Kidney tubule cell (primary cell): ENCODE measurements around the gene CIAPIN1.
"Not testable (repeated sequence)": the region's sequence is repeated elsewhere in the genome, so short reads cannot be mapped to it uniquely, and the experiment has no call there.

Experiments used
- DNase-seq: peaks from one replicate; pipeline ENCODE4 v3.0.0-alpha.2; 2018; ENCODE audit warnings: low spot score

Gene CIAPIN1

GRCh38 chr16:57440551-57440950 is 6.6 kb downstream of the CIAPIN1 start:
- not testable (repeated sequence) for DNase-seq

GRCh38 chr16:57439947-57440346 is 7.2 kb downstream of the CIAPIN1 start:
- DNase-seq = not testable (repeated sequence)

- no peak for DNase-seq
These were observed 11.3 kb downstream of the CIAPIN1 start for GRCh38 chr16:57435838-57436237.

GRCh38 chr16:57434003-57434402 is 13.2 kb downstream of the CIAPIN1 start:
- no peak for DNase-seq

DNA sequence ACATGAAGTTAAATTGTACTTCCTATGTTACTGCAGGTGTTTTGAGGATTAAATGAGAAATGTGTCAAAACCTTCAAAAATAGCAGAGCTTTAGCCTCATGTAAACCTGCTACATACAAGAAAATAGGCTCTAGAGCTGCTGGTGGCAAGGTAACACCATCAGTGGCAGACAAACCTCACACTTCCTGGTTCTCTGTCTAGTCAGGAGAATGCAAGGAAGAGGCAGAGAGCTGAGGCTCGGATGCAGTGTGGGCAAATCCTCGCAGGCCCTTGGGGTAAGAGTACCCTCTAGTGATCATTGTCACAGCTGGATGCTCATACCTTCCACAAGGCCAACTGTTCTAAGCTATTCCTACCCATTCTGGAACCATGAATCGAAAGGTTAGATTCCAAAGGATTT is 14.2 kb downstream of the CIAPIN1 start:
- DNase-seq = no peak

DNA sequence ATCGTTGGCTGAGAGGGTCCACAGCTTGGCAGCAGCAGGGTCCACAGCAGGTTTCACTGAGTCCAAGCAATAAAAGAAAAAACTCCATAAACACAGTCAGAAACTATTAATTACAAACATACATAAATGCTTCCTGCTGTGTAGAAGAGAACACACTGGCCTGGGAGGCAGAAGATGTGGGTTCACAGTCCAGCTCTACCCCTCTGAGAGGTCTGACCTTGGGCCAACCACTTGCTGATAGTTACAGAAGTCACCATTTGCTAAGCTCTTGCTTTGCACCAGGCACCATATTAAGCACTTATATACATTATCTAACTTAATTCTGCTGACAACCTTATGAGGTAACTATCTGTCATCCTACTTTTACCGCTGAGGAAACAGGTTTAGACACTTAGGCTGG is 14.7 kb downstream of the CIAPIN1 start:
- no peak for DNase-seq

GRCh38 chr16:57430955-57431354 is 16.2 kb downstream of the CIAPIN1 start:
- DNase-seq = no peak

DNA sequence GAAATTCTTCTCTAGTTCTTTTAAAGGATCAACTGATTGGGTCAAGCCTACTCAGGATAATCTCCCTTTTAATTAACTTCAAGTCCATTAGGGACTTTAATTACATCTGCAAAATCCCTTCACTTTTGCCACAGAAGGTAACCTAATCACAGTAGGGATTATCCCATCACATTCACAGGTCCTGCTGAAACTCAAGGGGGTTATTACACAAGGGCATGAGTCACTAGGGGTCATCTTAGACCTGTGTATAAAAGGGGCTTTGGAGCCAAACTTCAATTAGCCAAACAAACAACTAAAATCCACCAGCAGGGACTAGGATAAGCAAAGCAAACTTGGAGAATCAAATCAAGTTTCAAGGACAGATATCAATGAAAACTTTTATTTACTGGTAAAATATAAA is 19.4 kb downstream of the CIAPIN1 start:
- no peak for DNase-seq

DNA sequence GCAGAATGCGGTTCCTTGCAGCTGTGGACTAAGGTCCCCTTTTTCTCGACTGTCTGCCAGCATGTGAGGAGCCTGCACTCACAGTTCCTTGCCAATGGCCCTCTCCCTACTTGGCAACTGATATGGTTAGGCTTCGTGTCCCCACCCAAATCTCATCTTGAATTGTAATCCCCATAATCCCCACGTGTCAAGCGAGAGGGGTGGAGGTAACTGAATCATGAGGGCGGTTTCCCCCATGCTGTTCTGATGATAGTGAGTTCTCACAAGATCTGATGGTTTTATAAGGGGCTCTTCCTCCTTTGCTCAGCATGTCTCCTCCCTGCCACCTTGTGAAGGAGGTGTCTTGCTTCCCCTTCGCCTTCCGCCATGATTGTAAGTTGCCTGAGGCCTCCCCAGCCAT is 19.9 kb downstream of the CIAPIN1 start:
- no peak for DNase-seq

DNA sequence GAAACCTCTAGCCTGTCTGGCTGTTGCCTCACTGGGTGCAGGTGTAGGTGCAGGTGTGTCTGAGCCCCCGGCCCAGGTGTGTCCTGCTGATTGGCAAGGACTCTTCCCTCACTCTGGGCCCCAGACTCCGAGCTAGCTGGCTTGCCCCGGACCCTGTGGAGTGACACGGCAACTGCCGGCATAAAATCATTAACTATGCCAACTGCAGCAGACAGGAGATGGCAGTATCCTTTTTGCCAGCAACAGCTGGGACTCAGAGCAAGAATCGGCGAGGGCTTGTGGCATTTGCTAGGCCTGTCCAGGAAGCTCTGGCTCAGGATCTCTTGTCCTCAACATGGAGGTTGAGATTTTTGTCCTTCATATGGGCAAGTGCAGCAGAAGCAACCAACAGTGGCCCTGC is 20.8 kb downstream of the CIAPIN1 start:
- DNase-seq = no peak

DNA sequence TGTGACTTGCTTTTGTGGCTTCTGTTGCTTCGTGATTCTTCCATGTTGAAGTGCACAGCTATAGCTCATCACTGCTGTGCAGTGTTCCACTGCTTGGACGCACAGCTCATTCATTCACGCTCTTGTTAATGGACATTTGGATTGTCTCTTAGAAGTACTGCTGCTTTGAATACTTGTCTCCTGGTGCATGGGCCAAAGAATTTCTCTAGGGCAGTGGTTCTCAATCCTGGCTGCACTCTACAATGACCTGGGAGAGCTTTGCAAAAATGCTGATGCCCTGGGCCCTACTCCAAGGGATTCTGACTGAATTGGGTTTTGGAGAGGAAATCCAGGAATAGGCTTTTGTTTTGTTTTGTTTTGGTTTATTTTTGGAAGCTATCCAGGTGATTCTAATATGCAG is 22.6 kb downstream of the CIAPIN1 start:
- DNase-seq = no peak

DNA sequence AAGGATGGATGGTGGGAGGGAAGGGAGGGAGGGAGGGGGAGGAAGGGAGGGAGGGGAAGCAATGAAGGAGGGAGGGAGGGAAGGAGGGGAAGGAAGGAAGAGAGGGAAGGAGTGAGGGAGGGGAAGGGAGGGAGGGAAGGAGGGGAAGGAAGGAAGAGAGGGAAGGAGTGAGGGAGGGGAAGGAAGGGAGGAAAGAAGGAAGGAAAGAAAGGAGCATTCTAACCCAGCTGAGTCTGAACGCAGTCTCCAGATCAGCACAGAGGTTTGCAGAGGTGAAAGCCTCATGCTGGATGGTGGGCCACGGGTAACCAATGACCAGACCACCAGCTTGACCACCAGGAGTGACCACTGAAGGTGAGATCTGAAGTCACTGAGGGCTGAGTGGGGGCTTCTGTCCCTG is 24.0 kb downstream of the CIAPIN1 start:
- no peak for DNase-seq

- DNase-seq = peak; percentile 59
These were observed 24.9 kb downstream of the CIAPIN1 start for GRCh38 chr16:57422026-57422944.

GRCh38 chr16:57419506-57419905 is 27.7 kb downstream of the CIAPIN1 start:
- DNase-seq = no peak

DNA sequence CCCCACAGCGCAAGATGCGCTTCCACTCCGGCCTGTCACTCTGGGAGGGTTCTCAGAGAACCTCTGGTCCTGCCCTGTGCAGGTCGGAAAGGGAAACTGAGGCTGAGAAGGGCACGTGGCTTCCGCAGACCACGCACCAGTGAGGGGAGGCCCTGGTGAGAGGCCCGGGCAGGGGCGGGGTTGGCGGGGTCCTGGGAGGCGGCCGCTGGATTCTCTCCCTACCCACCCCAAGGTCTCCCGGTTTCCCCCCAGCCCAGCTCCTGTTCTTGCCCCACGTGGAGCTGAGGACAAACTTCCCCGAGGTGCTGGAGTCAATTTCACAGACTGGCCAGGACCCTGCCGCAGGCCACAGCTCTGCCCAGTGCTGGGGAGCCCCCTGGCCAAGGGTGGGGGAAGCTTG is 31.1 kb downstream of the CIAPIN1 start:
- no peak for DNase-seq

DNA sequence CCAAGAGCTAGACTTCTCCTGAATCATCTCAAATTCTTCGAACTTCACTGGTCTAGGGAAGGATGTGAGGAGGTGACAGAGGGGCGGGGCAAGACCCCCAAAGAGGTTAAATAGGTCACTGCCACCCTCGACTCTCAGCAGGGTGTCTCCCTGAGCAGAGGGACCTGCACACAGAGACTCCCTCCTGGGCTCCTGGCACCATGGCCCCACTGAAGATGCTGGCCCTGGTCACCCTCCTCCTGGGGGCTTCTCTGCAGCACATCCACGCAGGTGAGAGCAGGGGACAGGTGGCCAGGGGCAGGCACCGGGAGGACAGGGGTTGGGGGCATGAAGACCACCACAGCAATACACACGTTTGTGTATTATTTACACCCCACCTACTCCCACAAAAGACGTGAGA is 33.5 kb downstream of the CIAPIN1 start:
- DNase-seq = no peak

DNA sequence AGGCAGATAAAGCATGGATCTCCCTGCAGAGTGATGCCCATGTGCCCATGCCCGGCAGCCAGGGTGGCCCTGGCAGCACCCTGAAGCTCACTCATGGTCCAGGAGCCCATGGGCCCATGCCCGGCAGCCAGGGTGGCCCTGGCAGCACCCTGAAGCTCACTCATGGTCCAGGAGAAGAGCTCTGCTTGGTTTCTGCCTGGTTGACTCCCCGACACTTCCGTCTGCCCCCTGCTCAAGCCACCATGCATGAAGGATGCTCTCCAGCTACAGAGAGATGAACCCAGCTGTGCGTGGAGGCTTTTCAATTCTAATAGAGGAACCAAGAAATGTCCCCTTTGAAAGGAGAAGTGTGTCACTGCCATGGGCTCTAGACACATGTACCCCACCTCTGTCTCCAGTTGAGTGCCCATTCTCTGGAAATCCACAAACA is 33.9 kb downstream of the CIAPIN1 start:
- DNase-seq = no peak

- no peak for DNase-seq
These were observed 34.6 kb downstream of the CIAPIN1 start for GRCh38 chr16:57412584-57412983.

DNA sequence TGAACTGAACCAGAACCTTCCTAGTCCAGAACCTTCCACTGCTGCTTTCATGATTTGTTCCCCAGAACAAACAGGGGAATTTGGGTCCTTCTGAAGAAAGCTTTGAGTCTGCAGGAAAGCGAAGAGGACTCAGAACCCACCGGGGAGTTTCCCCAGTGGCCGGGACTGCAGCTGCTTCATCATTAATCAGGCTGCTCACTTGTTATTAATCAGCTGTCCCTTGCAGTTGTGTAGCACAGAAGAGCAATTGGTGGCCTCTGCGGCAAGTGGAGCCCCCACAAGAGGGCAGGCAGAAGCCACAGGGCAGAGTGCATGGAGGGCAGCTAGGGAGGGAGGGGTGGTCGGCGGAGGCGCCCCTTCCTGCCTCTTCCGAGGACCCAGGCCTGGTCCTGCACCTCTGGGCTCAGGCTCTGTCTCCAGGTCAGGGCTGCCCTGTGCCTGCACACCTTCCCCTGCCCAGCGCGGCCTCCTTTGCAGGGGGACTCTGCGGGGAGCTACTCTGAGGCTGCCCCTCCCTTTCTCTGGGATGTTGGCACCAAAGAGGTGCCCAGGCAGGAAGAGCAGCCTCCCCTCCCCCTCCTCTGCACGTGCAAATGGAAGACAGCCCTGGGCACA is 35.7 kb downstream of the CIAPIN1 start:
- DNase-seq = no peak

DNA sequence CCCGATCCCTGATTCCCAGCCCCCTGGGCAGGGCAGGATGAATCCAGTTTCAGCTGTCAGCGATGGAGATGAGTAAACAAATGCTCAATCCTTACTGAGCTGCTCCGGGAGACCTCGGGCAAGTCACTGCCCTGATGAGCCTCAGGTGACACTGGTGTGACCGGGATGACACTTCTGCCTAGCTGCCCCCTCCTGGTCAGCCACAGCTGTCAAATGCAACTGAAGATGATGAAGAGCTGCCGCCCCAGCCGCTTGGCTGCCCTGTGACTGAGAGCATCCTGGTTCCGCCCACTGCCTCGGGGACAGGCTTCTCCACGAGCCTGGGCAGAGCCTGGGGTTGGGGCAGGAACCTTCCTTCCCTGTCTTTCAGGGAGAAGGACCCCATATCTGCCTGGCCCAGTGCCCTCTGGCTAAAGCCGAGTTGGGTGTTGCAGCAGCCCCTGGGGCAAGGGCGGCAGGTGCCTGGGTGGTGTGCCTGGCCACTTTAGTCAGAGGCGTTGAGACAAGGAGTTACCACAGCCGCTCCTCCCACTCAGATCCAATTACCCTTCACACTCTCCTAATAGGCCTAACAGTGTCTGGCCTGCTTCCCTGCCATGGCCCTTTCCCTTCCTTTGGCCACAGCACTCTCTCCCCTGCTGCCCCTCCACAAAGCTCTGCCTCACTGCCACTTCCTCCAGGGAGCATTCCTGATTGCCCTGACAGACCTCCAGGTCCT is 37.2 kb downstream of the CIAPIN1 start:
- no peak for DNase-seq

- no peak for DNase-seq
These were observed 38.1 kb downstream of the CIAPIN1 start for GRCh38 chr16:57409065-57409464.

DNA sequence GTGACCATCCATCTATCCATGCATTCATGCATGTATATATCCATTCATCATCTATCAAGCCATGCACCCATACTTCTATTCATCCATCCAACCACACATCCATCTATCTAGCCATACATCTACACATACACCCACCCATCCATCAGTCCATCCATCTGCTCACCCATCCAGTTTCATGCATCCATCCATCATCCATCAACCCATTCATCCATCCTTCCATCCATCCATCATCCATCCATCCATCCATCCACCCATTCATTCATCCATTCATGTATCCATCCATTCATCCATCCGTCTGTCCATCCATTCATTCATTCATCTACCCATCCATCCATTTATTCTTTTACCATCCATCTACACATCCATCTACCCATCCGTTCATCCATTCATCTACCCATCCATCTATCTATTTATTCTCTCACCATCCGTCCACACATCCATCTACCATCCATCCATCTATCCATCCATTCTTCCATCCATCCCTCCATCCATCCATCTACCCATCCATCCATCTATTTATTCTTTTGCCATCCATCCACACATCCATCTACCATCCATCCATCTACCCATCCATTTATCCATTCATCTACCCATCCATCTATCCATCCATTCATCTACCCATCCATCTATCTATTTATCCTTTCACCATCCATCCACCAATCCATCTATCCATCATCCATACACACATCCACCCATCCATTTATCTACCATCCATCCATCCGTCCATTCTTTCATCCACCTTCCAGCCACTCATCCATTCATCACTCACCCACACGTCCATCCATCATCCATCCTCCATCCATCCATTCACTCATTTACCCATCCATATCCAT is 39.4 kb downstream of the CIAPIN1 start:
- DNase-seq = no peak
